GM18517 (cell line): Measurements from ENCODE around the gene NTRK3.

Source experiments
- ATAC-seq: cut with Tn5 transposase; IDR thresholded peaks from one replicate; pipeline ENCODE4 v1.9.1; 2021; ENCODE audit warnings: mild to moderate bottlenecking, moderate library complexity; ENCODE audit not compliant: unreplicated experiment

NTRK3 gene

GRCh38 chr15:88188300-88188699, 68.2 kb downstream of the NTRK3 start:
- ATAC-seq: no peak

GRCh38 chr15:88187195-88187594, 69.3 kb downstream of the NTRK3 start:
- no peak for ATAC-seq

- ATAC-seq: no peak
Measured at GRCh38 chr15:88185584-88185983, 71.0 kb downstream of the NTRK3 start.

GRCh38 chr15:88181613-88182012, 74.9 kb downstream of the NTRK3 start:
- no peak for ATAC-seq

- peak; percentile 80 for ATAC-seq
Measured at GRCh38 chr15:88179562-88179961, 77.0 kb downstream of the NTRK3 start.

GRCh38 chr15:88178631-88179030, 77.9 kb downstream of the NTRK3 start:
- ATAC-seq: no peak

GRCh38 chr15:88177451-88177850, 79.1 kb downstream of the NTRK3 start:
- ATAC-seq: no peak

GRCh38 chr15:88174571-88174970, 82.0 kb downstream of the NTRK3 start:
- ATAC-seq: no peak

- ATAC-seq: no peak
Measured at GRCh38 chr15:88166082-88166993, 90.2 kb downstream of the NTRK3 start.

- ATAC-seq: no peak
Measured at GRCh38 chr15:88161636-88162035, 94.9 kb downstream of the NTRK3 start.

GRCh38 chr15:88155310-88155709, 101.2 kb downstream of the NTRK3 start:
- no peak for ATAC-seq

GRCh38 chr15:88152672-88153071, 103.9 kb downstream of the NTRK3 start:
- ATAC-seq: no peak

- ATAC-seq: no peak
Measured at GRCh38 chr15:88147760-88148159, 108.8 kb downstream of the NTRK3 start.

GRCh38 chr15:88144921-88145653, 111.5 kb downstream of the NTRK3 start:
- no peak for ATAC-seq

GRCh38 chr15:88142121-88142520, 114.4 kb downstream of the NTRK3 start:
- ATAC-seq: no peak

GRCh38 chr15:88141269-88141889, 115.2 kb downstream of the NTRK3 start:
- ATAC-seq: no peak

GRCh38 chr15:88140398-88140797, 116.1 kb downstream of the NTRK3 start:
- no peak for ATAC-seq

GRCh38 chr15:88139936-88140335, 116.6 kb downstream of the NTRK3 start:
- ATAC-seq: no peak

GRCh38 chr15:88133795-88134194, 122.7 kb downstream of the NTRK3 start:
- no peak for ATAC-seq

- ATAC-seq: no peak
Measured at GRCh38 chr15:88132499-88132898, 124.0 kb downstream of the NTRK3 start.

- no peak for ATAC-seq
Measured at GRCh38 chr15:88131937-88132336, 124.6 kb downstream of the NTRK3 start.

GRCh38 chr15:88127432-88127790, 129.1 kb downstream of the NTRK3 start:
- no peak for ATAC-seq
